ENCODE measurements around the gene XRN1.
"Not testable (repeated sequence)": the region's sequence is repeated elsewhere in the genome, so short reads cannot be mapped to it uniquely, and the experiment has no call there.

Gene XRN1

GRCh38 chr3:142436951-142437585 lies 10.8 kb downstream of the XRN1 start:
- no peak for DNase-seq

- DNase-seq: no peak
Observed at GRCh38 chr3:142434503-142434902, 13.3 kb downstream of the XRN1 start.

DNA sequence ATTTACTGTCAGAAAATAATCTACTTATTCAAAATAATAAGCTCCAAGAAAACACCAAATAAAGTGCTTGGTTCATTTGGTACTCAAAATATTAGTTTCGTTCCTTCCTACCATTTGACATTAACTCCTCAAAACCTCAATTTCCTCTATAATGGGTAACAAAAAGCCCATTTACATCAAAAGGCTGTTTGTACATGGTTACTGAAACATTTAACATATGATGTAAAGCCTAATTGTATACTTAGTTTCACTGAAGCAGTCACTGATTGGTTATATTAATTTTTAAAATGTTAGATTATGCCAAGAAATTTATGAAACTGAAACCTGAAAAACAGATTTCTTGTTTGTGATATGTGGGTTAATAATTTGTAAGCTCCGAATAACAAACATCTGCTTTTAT lies 14.7 kb downstream of the XRN1 start:
- DNase-seq: no peak

DNA sequence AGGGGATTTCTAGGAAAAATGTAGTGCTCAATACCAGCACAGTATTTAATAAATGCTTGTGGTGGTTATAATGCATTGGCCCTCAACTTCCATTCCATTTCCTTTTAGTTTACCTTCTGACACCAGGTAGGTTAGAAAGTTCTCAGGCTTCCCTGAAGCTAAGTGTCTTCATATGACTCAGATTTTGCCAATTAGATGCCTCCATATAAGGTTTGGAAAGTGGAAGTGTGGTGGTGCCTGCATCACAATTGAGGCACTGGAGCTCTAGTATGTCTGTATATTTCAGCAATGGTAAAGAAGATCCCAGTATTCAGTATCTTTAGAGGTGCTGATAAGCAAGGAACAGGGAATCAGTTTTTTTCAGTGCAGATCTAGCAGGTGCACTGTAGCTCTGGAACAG lies 18.3 kb downstream of the XRN1 start:
- DNase-seq: no peak

DNA sequence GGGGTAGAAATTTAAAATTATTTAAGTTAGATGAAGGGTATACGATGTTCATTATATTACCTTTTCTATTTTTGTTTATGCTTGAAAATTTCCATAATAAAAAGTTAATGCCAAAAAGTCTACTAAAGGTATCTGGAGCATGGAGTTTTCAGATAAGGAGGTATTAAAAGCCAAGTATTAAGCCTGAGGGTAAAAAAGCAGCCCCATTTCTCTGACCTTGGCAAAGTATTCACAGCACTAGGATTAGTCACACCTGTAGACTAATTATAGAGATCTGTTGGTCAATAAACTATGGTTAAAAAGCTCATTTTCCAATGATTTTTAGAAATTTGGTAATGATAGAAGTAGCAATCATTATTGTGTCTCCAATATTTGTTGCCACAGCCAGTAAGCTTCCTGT lies 23.1 kb downstream of the XRN1 start:
- DNase-seq: no peak

DNA sequence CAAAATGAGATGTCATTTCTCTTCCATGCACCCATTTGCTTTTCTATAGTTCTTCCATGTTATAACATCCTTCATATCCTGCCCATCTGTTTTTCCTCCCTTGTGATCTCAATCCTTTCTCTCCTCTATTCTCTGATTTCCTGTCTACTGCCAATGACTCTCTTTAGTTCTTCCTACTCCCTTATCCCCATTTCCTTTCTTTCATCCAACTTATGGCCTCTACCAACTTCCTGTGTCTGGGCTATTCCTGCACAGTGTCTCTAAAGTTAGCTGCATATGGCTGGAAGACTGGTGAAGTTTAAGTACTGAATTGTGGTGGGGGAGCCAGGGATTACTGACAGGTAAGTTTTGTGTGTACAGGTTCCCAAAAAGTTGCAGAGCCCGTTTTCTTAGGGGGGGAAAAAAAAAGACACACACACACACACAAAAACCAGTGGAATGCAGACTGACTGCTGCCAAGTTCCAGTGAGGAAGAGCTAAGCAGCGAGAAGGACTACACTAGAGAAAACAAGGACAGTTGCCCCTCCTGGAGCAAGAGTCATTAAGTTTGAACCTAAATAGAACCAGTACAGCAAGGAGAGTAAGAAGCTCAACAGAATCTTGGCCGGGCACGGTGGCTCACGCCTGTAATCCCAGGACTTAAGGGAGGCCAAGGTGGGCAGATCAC lies 28.8 kb downstream of the XRN1 start:
- DNase-seq: no peak

GRCh38 chr3:142417302-142417701 lies 30.5 kb downstream of the XRN1 start:
- DNase-seq: no peak

DNA sequence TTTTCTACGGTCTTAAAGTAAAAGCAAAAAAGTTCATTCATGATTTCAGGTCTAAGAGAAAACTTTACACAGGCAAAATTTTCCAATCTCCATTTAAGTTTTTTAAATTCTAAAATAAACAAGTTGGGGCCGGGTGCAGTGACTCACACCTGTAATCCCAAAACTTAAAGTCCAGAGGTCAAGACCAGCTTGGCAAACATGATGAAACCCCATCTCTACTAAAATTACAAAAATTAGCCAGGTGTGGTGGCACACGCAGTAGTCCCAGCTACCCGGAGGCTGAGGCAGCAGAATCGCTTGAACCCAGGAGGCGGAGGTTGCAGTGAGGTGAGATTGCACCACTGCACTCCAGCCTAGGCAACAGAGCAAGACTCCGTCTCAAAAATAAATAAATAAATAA lies 47.3 kb downstream of the XRN1 start:
- DNase-seq: not testable (repeated sequence)

DNA sequence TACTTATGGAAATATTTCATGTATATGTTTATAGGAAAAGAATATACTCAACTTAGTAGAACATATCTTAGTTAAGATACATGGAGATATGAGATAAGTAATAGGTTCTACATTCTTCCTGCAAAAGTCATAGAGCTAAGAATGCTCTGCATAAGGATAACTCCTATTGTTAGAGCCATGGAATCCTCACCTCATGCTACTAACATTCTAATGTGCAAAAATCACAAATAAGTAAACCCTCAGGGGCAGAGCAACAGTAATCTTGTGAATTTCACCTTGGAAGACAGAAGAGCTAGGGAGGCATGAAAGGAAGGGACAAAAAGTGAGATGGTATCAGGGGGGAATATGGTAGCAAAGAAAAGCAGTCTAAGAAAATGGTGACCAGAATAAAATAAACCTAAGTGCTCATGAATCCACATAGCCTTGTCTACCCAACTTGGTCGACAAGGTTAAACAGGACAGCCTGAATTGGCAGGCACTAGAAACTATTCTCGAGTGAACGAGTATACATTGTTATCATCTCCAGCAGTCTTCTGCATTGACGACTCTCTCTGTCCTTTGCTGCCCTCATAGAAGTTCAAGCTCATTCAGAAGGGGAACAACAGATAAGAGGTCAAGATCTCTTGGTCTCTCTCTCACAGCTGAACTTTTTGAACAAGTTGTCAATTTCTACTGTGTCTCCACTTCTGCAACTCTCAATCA lies 52.8 kb downstream of the XRN1 start:
- no peak for DNase-seq

GRCh38 chr3:142385078-142385477 lies 62.8 kb downstream of the XRN1 start:
- no peak for DNase-seq

- DNase-seq: no peak
Observed at GRCh38 chr3:142374687-142375086, 73.2 kb downstream of the XRN1 start.

- DNase-seq: not testable (repeated sequence)
Observed at GRCh38 chr3:142369576-142369975, 78.3 kb downstream of the XRN1 start.

- no peak for DNase-seq
Observed at GRCh38 chr3:142366434-142366833, 81.4 kb downstream of the XRN1 start.

DNA sequence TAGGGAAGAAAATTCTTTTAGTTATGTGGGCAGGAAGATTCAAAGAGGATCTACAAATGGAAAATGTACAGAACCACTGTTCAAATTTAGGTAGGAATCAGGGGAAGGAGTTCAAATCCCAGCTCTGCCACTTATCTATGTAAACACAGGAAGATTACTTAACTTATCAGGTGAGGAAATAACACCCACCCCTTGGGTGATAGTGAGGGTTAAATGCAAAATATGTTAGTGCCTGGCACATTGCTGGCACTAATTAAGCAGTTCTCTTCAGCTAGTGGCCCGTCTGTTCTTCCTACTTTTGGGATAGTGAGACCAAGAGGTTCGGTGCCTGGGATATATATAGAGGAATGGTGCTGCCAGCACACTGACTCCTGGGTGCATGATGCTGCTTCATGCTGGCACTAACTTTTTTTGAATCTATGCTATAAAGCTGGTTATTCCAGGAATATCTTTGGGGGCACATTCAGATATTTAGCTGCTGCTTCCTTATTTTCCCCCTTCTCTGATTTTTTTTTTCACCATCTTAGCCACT lies 83.8 kb downstream of the XRN1 start:
- DNase-seq: no peak

DNA sequence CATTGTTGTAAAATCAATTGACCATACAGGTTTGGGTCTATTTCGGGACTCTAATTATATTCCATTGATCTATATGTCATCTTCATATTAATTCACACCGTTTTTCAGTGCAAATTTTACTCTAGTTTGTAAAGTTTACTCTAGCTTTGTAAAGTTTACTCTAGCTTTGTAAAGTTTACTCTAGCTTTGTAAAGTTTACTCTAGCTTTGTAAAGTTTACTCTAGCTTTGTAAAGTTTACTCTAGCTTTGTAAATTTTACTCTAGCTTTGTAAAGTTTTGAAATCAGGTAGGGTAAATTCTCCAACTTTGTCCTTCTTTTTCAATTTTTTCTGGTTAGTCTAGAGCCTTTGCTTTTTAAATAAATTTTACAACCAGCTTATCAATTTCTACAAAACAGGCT lies 84.4 kb downstream of the XRN1 start:
- DNase-seq: not testable (repeated sequence)

DNA sequence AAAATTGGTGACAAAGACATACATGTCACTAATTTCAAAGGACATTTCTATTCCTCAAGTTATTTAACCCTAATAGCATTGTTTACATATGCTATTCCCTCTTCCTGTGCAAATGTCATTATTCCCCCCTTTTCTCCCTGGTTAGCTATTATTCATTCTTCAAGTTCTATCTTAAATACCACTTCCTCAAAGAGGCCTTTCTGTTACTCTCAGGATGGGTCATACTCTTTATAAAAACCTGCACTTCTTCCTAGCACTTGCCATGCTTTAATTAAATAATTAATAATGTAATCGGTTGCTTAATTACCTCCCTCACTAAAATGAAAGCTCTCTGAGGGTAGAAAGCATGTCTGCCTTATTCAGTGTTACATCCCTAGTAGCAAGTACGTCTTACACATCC lies 88.5 kb downstream of the XRN1 start:
- DNase-seq: no peak

GRCh38 chr3:142356818-142357217 lies 91.0 kb downstream of the XRN1 start:
- no peak for DNase-seq

DNA sequence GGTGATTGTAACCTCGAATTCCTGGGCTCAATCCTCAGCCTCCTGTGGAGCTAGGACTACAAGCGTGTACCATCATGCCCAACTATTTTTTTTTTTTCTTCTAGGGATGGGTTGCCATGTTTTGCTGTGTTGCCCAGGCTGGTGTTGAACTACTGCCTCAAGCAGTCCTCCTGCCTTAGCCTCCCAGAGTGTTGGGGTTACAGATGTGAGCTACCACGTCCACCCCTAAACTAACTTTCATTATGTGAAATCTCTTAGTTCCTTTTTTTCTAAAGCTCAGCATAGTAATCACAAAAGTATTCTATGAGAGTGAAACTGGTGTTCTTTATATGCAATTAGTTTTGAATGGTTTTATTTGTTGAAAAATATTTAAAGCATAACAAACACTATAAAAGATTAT lies 92.1 kb downstream of the XRN1 start:
- no peak for DNase-seq

DNA sequence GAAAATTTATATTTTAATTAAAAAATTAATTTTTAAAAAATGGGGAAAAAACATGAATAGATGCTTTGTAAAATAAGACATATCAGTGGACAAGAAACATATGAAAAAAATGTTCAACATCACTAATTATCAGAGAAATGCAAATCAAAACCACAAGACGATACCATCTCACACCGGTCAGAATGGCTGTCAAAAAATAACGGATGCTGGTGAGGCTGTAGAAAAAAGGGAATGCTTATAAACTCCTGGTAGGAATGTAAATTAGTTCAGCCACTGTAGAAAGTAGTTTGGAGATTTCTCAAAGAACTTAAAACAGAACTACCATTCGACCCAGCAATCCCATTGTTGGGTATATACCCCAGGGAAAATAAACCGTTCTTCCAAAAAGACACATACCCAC lies 93.8 kb downstream of the XRN1 start:
- DNase-seq: no peak

DNA sequence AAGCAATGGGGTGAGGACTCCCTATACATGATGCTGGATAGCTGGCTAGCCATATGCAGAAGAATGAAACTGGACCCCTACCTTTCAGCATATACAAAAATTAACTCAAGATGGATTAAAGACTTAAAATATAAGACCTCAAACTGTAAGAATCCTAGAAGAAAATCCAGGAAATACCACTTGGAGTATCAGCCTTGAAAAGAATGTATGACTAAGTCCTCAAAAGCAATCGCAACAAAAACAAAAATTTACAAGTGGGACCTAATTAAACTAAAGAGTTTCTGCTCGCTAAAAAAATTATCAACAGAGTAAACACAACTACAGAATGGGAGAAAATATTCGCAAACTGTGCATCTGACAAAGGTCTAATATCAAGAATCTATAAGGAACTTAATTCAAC lies 94.3 kb downstream of the XRN1 start:
- no peak for DNase-seq

GRCh38 chr3:142352698-142353097 lies 95.1 kb downstream of the XRN1 start:
- not testable (repeated sequence) for DNase-seq

DNA sequence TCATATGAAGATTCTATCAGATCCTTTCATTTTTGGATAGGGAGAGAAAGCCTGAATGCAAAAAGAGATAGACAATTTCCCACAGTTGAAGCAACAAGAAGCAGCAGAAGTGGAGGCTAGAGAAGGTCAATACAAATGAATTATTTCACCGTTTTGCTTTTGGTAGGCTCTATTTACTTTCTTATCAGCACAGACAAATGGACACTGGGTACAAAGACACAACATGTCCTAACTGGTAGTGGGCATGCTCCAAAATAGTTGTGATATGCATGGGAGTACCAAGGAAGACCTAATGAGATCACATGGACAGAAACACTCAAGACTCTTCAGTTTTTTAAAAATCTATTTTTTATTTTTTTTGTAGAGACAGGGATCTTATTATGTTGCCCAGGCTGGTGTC lies 99.4 kb downstream of the XRN1 start:
- DNase-seq: no peak

DNA sequence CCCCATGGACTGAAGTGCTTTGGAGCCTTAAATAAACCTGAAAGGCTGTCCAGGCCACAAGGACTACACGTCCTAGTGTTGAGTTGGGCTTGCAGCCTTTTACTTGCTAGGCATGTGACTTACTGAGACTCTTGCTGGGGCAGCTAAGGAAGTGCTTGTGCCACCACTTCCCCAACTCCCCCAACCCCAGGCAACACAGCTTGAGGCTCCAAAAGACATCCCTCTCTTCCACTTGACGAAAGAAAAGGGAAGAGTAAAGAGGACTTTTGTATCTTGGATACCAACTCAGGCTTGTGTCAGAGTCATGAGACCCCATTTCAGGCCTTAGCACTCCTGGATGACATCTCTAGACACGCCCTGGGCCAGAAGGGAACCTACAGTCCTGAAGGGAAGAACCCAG lies 109.8 kb downstream of the XRN1 start:
- no peak for DNase-seq

DNA sequence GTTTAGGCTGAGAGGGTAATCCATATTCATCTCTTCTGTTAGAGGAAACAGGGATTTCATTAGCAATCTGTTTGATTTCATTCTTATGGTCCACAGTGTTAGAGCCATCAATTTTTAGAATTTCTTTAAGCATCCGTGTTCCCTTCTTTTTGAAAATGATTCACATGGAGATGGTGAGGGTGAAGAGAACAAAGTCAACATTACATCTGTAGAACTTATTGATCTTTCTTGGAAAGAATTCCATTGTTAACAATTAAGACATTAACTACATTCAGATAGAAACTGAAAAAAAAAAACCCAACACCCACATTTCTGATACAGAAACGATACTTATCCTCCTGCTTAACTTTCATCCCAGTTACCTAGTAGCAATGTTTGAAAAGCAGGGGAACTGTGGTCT lies 115.4 kb downstream of the XRN1 start:
- DNase-seq: no peak

All from activated CD4-positive, alpha-beta T cell treated with anti-CD3 and anti-CD28 coated beads for 48 hours (primary cell).